ENCODE data around the gene RTN4RL1.

DNA sequence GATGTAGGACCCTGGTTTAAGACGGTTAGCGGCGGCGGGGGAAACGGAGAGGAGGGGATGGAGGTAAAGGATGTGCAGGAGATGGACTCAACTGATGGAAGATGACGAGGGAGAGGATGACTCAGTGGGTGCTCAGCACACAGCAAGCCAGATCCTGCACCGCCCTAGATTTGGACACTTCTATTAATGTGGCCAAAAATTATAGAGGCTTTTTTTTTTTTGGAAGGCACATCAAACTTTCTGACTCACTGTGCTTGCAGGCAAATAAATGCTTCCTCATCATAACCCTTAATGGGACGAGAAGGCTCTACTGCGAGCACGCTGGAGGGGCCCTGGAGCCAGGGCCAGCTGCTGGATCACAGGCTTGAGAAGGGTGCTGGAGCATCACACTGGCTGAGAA lies 36.0 kb downstream of the RTN4RL1 start:
- no peak for TF ChIP-seq EZH2 (IDR thresholded peaks at IDR 0.05; ENCODE audit: borderline replicate concordance, low read length)
- TF ChIP-seq, protein P1, sequence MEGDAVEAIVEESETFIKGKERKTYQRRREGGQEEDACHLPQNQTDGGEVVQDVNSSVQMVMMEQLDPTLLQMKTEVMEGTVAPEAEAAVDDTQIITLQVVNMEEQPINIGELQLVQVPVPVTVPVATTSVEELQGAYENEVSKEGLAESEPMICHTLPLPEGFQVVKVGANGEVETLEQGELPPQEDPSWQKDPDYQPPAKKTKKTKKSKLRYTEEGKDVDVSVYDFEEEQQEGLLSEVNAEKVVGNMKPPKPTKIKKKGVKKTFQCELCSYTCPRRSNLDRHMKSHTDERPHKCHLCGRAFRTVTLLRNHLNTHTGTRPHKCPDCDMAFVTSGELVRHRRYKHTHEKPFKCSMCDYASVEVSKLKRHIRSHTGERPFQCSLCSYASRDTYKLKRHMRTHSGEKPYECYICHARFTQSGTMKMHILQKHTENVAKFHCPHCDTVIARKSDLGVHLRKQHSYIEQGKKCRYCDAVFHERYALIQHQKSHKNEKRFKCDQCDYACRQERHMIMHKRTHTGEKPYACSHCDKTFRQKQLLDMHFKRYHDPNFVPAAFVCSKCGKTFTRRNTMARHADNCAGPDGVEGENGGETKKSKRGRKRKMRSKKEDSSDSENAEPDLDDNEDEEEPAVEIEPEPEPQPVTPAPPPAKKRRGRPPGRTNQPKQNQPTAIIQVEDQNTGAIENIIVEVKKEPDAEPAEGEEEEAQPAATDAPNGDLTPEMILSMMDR (IDR thresholded peaks at IDR 0.05; ENCODE audit: low read length): no peak

Data from OCI-LY1 (cell line).